Adrenal gland (tissue), 5 donors: Measurements from ENCODE around the gene TMEM101.

Experiments
- CTCF ChIP-seq, 6 experiments: fragments of 450-650 bp in 4 of 6; fragments of 200-600 bp in 2 of 6; sonication (generic) in 1 of 6; IDR thresholded peaks; 1 replicate in 5 of 6; 2 replicates in 1 of 6; pipeline versions ENCODE4 v1.5.1 to v1.8.0; 2016 to 2021; ENCODE audit warnings: antibody characterized with exemption in 6 of 6, mild to moderate bottlenecking in 2 of 6, moderate library complexity in 1 of 6
- POLR2A ChIP-seq, 2 donors: fragments of 450-650 bp; IDR thresholded peaks; one replicate each; pipeline ENCODE4 v1.6.1; 2017; ENCODE audit warnings: antibody characterized with exemption in 2 of 2, mild to moderate bottlenecking in 2 of 2, moderate library complexity in 1 of 2
- donor health status: DM: no; HTN: no; CAD: no.

GRCh38 chr17:44006598-44007345, 8.0 kb downstream of the TMEM101 start:
- TF ChIP-seq CTCF (IDR thresholded peaks at IDR 0.05) (peak in 5 of 6 experiments; percentile 43 to 67 (median 53)), POLR2A (IDR thresholded peaks at IDR 0.05) (no peak)
